Measurements from ENCODE around the gene NAA40. TPM values are rescaled to one million over a fixed set of nuclear protein-coding genes. Genes with fewer than 3 reads are reported as not detected.

The NAA40 gene
- total and polyA plus RNA-seq, 10 of the 15 experiments (the other 5 are each of a cell fraction or from before 2014, with no cell fraction given), result 4.8 to 31.6 (median 22.2) TPM

- ChIA-PET CTCF (interaction anchor here (12.7 kb wide), 1 partner anchor 103 kb away, joined by 271 read pairs; the partner anchor contains the start of gene MARK2), RAD21 (ENCODE audit: unreplicated experiment) (interaction anchor here (6.0 kb wide), 1 partner anchor 102 kb away, joined by 101 read pairs; the partner anchor contains the start of gene MARK2), POLR2A (no interaction called here), SMC1A (ENCODE audit: uncharacterized antibody, unreplicated experiment) (no interaction called here)
- Histone ChIP-seq H3K79me2 (ENCODE audit: control insufficient read depth, insufficient read depth, low read length) (peaks cover 43% of the 10 kb centered on the region), H4K20me1 (ENCODE audit: control insufficient read depth, insufficient read depth) (no peaks in the 10 kb centered on the region), H2AFZ (ENCODE audit: control insufficient read depth, low read depth, low read length) (peak overlapping the region; percentile 41; the same call in 1 of the 2 replicates), H3K36me3 (ENCODE audit: control insufficient read depth in 2 of 2, insufficient read depth in 2 of 2, low read length in 1 of 2) (peaks cover 0 to 6% of the 10 kb centered on the region in 2 experiments; a peak in 1 of 4 replicates), H3K27me3 (replicated peaks in 1 of 2; ENCODE audit: control insufficient read depth in 2 of 2, insufficient read depth in 2 of 2, low read length in 1 of 2) (no peaks in the 10 kb centered on the region), H3K4me1 (ENCODE audit: control insufficient read depth, insufficient read depth, low read length) (peaks cover 24% of the 10 kb centered on the region; the same call in 1 of the 2 replicates), H3K9me3 (replicated peaks; ENCODE audit: control insufficient read depth, insufficient read depth, low read length) (no peaks in the 10 kb centered on the region), H3K27ac (ENCODE audit: control insufficient read depth, insufficient read depth) (peak overlapping the region; percentile 35), H3K4me3 (peak overlapping the region; percentile 91; the same call in 1 of the 2 replicates), H3K4me2 (ENCODE audit: control insufficient read depth, insufficient read depth) (peak overlapping the region; percentile 77), H3K9ac (ENCODE audit: control insufficient read depth, insufficient read depth, low read length) (peak overlapping the region; percentile 24; the same call in 1 of the 2 replicates)
- ATAC-seq (no peak), FAIRE-seq (peak; percentile 62), DNase-seq (ENCODE audit: low read depth, low spot score) (no peak)
- BruUV-seq (replicated peaks), result TSS peak; percentile 66
- 52% methylated on average over 6 of the region's 6 CpGs for WGBS (ENCODE audit: insufficient coverage, insufficient replicate concordance, low lambda C conversion rate, missing lambda C conversion rate)
- in situ Hi-C loops (cut with MboI) (no loop called here), intact Hi-C loops (cut with micrococcal nuclease; ENCODE audit: unreplicated experiment) (no loop called here)
- TF ChIP-seq REST (IDR thresholded peaks at IDR 0.05; ENCODE audit: low read depth, low read length) (no peak), SPI1 (IDR thresholded peaks at IDR 0.05; ENCODE audit: borderline replicate concordance, insufficient read depth, low read depth, low read length) (peak; percentile 63; the same call in 1 of the 2 replicates)
Measured at GRCh38 chr11:63940786-63941185, 2.0 kb downstream of the NAA40 start.

All from GM12878 (cell line).